H1 (cell line): ENCODE data around the gene FANCF. TPM values are rescaled to one million over a fixed set of nuclear protein-coding genes. Genes with fewer than 3 reads are reported as not detected.

ENCODE experiments used
- CTCF ChIA-PET: fragments of 300-600 bp; sonication (Branson Sonifier 250); formaldehyde crosslinking; loops from one replicate; lab custom pipeline; 2021; ENCODE audit not compliant: partially characterized antibody; lab: Charles Lee
- POLR2A ChIA-PET: fragments of 300-600 bp; sonication (Branson Sonifier 250); formaldehyde crosslinking; loops from one replicate; lab custom pipeline; 2021; ENCODE audit warnings: inconsistent platforms; ENCODE audit not compliant: partially characterized antibody; lab: Charles Lee
- DNase-seq, 2 experiments: peaks; one replicate each; pipeline versions ENCODE4 v3.0.0 to v3.0.0-alpha.2; 2010 to 2022; ENCODE audit warnings: low spot score in 2 of 2, low read depth in 1 of 2, mixed read lengths in 1 of 2
- FAIRE-seq: peaks from 2 replicates; lab custom pipeline; 2011; peaks lifted over from hg19 to GRCh38; lab: Jason Lieb, UNC
- H2AFZ ChIP-seq: 2 replicates; pipeline ENCODE4 v1.8.1; 2012; ENCODE audit warnings: low read length, inconsistent platforms
- H2AK5ac ChIP-seq: 2 replicates; pipeline ENCODE4 v1.6.1; 2013; ENCODE audit warnings: low read depth, low read length
- H2BK120ac ChIP-seq: replicated peaks from 2 replicates; pipeline ENCODE3; 2013; ENCODE audit warnings: low read depth, low read length, inconsistent platforms
- H2BK12ac ChIP-seq: 2 replicates; pipeline ENCODE4 v1.6.1; 2013; ENCODE audit warnings: low read depth, low read length
- H2BK15ac ChIP-seq: 2 replicates; pipeline ENCODE4 v1.6.1; 2013; ENCODE audit warnings: low read length
- H2BK20ac ChIP-seq: 2 replicates; pipeline ENCODE4 v1.6.1; 2013; ENCODE audit warnings: low read length
- H2BK5ac ChIP-seq: 2 replicates; pipeline ENCODE4 v1.6.1; 2013; ENCODE audit warnings: low read depth, low read length
- H3K14ac ChIP-seq: 2 replicates; pipeline ENCODE4 v1.6.1; 2013; ENCODE audit warnings: inconsistent platforms; ENCODE audit not compliant: insufficient read length
- H3K18ac ChIP-seq: 2 replicates; pipeline ENCODE4 v1.6.1; 2013; ENCODE audit warnings: low read length; ENCODE audit errors: extremely low read depth
- H3K23ac ChIP-seq: 2 replicates; pipeline ENCODE4 v1.6.1; 2013; ENCODE audit warnings: inconsistent platforms; ENCODE audit not compliant: insufficient read length
- H3K23me2 ChIP-seq: 2 replicates; pipeline ENCODE4 v1.6.1; 2013; ENCODE audit warnings: low read depth, low read length
- H3K27ac ChIP-seq: 2 replicates; pipeline ENCODE4 v1.6.1; 2011; ENCODE audit warnings: low read depth, low read length, inconsistent platforms
- H3K27me3 ChIP-seq, 4 experiments: replicated peaks in 1 of 4; 1 replicate in 1 of 4; 2 replicates in 3 of 4; pipeline versions ENCODE4 v1.6.1 to v1.8.1; 2011 to 2013; ENCODE audit warnings: low read length in 3 of 4, mild to moderate bottlenecking in 3 of 4, inconsistent platforms in 2 of 4, mixed read lengths in 2 of 4, moderate library complexity in 1 of 4; ENCODE audit not compliant: control insufficient read depth in 3 of 4, insufficient read depth in 3 of 4; ENCODE audit errors: extremely low read depth in 1 of 4
- H3K36me3 ChIP-seq, 4 experiments: 2 replicates each; pipeline versions ENCODE4 v1.6.1 to v1.8.1; 2011 to 2013; ENCODE audit warnings: mild to moderate bottlenecking in 4 of 4, low read length in 3 of 4, moderate library complexity in 2 of 4, control low read depth in 1 of 4, inconsistent platforms in 1 of 4; ENCODE audit not compliant: insufficient read depth in 4 of 4, control insufficient read depth in 2 of 4
- H3K4ac ChIP-seq: replicated peaks from 2 replicates; pipeline ENCODE3; 2013; ENCODE audit warnings: low read length, low read depth, mixed read lengths, inconsistent platforms; ENCODE audit not compliant: insufficient read length
- H3K4me1 ChIP-seq, 4 experiments: replicated peaks in 1 of 4; 1 replicate in 1 of 4; 2 replicates in 3 of 4; pipeline versions ENCODE4 v1.6.1 to v1.8.1; 2011 to 2013; ENCODE audit warnings: low read length in 3 of 4, inconsistent platforms in 2 of 4, mixed read lengths in 1 of 4; ENCODE audit not compliant: insufficient read depth in 4 of 4, control insufficient read depth in 3 of 4
- H3K4me2 ChIP-seq, 2 experiments: 2 replicates each; pipeline versions ENCODE4 v1.6.1 to v1.8.1; 2011 to 2013; ENCODE audit warnings: low read depth in 2 of 2, low read length in 2 of 2, control low read depth in 1 of 2, inconsistent platforms in 1 of 2, mild to moderate bottlenecking in 1 of 2; ENCODE audit not compliant: insufficient read depth in 1 of 2
- H3K4me3 ChIP-seq, 4 experiments: fragments of 200-600, 300-600 bp in 1 of 4; sonication (generic), shearing (Covaris generic), sonication (Bioruptor Twin) in 1 of 4; 2 replicates each; pipeline versions ENCODE4 v1.5.1 to v1.8.1; 2011 to 2016; ENCODE audit warnings: low read length in 4 of 4, low read depth in 3 of 4, control low read depth in 2 of 4, inconsistent platforms in 2 of 4, mild to moderate bottlenecking in 2 of 4, mixed read lengths in 1 of 4, moderate library complexity in 1 of 4; ENCODE audit not compliant: insufficient read depth in 2 of 4; ENCODE audit errors: extremely low read depth in 1 of 4
- H3K56ac ChIP-seq: replicated peaks from 2 replicates; pipeline ENCODE3; 2013; ENCODE audit warnings: low read depth, mild to moderate bottlenecking, mixed read lengths, low read length, inconsistent platforms; ENCODE audit not compliant: insufficient read length
- H3K79me1 ChIP-seq: 2 replicates; pipeline ENCODE4 v1.6.1; 2013; ENCODE audit warnings: low read depth, low read length, control low read depth
- H3K79me2 ChIP-seq, 2 experiments: 2 replicates each; pipeline versions ENCODE4 v1.6.1 to v1.8.1; 2012 to 2013; ENCODE audit warnings: low read length in 2 of 2, mild to moderate bottlenecking in 2 of 2, inconsistent platforms in 1 of 2; ENCODE audit not compliant: insufficient read depth in 2 of 2, control insufficient read depth in 1 of 2
- H3K9ac ChIP-seq, 4 experiments: replicated peaks in 1 of 4; 1 replicate in 1 of 4; 2 replicates in 3 of 4; pipeline versions ENCODE4 v1.6.1 to v1.8.1; 2011 to 2013; ENCODE audit warnings: low read depth in 3 of 4, low read length in 3 of 4, control low read depth in 2 of 4, mild to moderate bottlenecking in 2 of 4, moderate library complexity in 2 of 4, inconsistent platforms in 1 of 4; ENCODE audit errors: extremely low read depth in 1 of 4
- H3K9me3 ChIP-seq, 2 experiments: 2 replicates each; pipeline versions ENCODE4 v1.6.1 to v1.8.1; 2012 to 2013; ENCODE audit warnings: mild to moderate bottlenecking in 2 of 2, moderate library complexity in 2 of 2, control low read depth in 1 of 2, inconsistent platforms in 1 of 2, low read depth in 1 of 2, low read length in 1 of 2, mixed read lengths in 1 of 2; ENCODE audit not compliant: insufficient read depth in 2 of 2
- H4K20me1 ChIP-seq, 2 experiments: replicated peaks in 1 of 2; 2 replicates each; pipeline versions ENCODE3 to v1.8.1; 2011 to 2013; ENCODE audit warnings: inconsistent platforms in 2 of 2, low read length in 2 of 2, mild to moderate bottlenecking in 1 of 2; ENCODE audit not compliant: insufficient read depth in 2 of 2, control insufficient read depth in 1 of 2
- H4K5ac ChIP-seq: 2 replicates; pipeline ENCODE4 v1.6.1; 2013; ENCODE audit warnings: low read length, low read depth, mixed read lengths, inconsistent platforms; ENCODE audit not compliant: insufficient read length
- H4K8ac ChIP-seq: 2 replicates; pipeline ENCODE4 v1.8.0; 2013; ENCODE audit warnings: mild to moderate bottlenecking, moderate library complexity, low read length, inconsistent platforms; ENCODE audit not compliant: insufficient read depth; ENCODE audit errors: extremely low read depth
- H4K91ac ChIP-seq: replicated peaks from 2 replicates; pipeline ENCODE3; 2013; ENCODE audit warnings: low read length, mixed read lengths, inconsistent platforms; ENCODE audit not compliant: insufficient read length
- BCL11A ChIP-seq, 2 experiments: IDR thresholded peaks; one replicate each; pipeline ENCODE4 v1.6.1; 2011; ENCODE audit warnings: low read depth in 2 of 2, low read length in 2 of 2, mild to moderate bottlenecking in 2 of 2
- CREB1 ChIP-seq: IDR thresholded peaks from 2 replicates; pipeline ENCODE4 v1.6.1; 2012; ENCODE audit warnings: inconsistent platforms
- FOSL1 ChIP-seq: IDR thresholded peaks from 2 replicates; pipeline ENCODE4 v1.6.1; 2011; ENCODE audit warnings: mild to moderate bottlenecking, low read depth, low read length, moderate library complexity; ENCODE audit not compliant: insufficient read depth
- GABPA ChIP-seq: IDR thresholded peaks from 2 replicates; pipeline ENCODE4 v1.6.1; 2011; ENCODE audit warnings: mild to moderate bottlenecking, low read length, moderate library complexity, borderline replicate concordance; ENCODE audit not compliant: insufficient read depth
- HDAC2 ChIP-seq, 2 experiments: fragments of 300-600 bp in 1 of 2; sonication (generic) in 1 of 2; IDR thresholded peaks; 2 replicates each; pipeline ENCODE4 v1.6.1; 2011 to 2012; ENCODE audit warnings: low read depth in 2 of 2, low read length in 2 of 2, mild to moderate bottlenecking in 2 of 2, moderate library complexity in 2 of 2, borderline replicate concordance in 1 of 2, inconsistent platforms in 1 of 2
- KDM4A ChIP-seq: IDR thresholded peaks from one replicate; pipeline ENCODE4 v1.7.1; 2012; ENCODE audit warnings: low read depth, mild to moderate bottlenecking, moderate library complexity, low read length, inconsistent platforms; ENCODE audit not compliant: severe bottlenecking
- MAFK ChIP-seq: IDR thresholded peaks from 2 replicates; pipeline ENCODE4 v1.6.1; 2012; ENCODE audit warnings: low read depth, mild to moderate bottlenecking, improper control_type of control experiment, low read length
- NANOG ChIP-seq: IDR thresholded peaks from 2 replicates; pipeline ENCODE4 v1.6.1; 2011; ENCODE audit warnings: low read length, low read depth, mild to moderate bottlenecking, inconsistent platforms; ENCODE audit not compliant: insufficient read depth, poor library complexity, severe bottlenecking
- POLR2AphosphoS5 ChIP-seq: IDR thresholded peaks from 2 replicates; pipeline ENCODE4 v1.6.1; 2011; ENCODE audit warnings: low read depth, low read length
- POU5F1 ChIP-seq: IDR thresholded peaks from 2 replicates; pipeline ENCODE4 v1.6.1; 2011; ENCODE audit warnings: low read depth, mild to moderate bottlenecking, low read length, moderate library complexity
- SP1 ChIP-seq: IDR thresholded peaks from 2 replicates; pipeline ENCODE4 v1.6.1; 2011; ENCODE audit warnings: low read depth, low read length
- SRF ChIP-seq: IDR thresholded peaks from 2 replicates; pipeline ENCODE4 v1.6.1; 2011; ENCODE audit warnings: mild to moderate bottlenecking, low read depth, low read length, moderate library complexity
- TBP ChIP-seq: IDR thresholded peaks from 2 replicates; pipeline ENCODE4 v1.6.1; 2011; ENCODE audit warnings: low read depth, low read length, improper control_type of control experiment
- YY1 ChIP-seq: IDR thresholded peaks from 2 replicates; pipeline ENCODE4 v1.6.1; 2011; ENCODE audit warnings: low read depth, mild to moderate bottlenecking, low read length
- WGBS, 2 experiments: shearing (Covaris generic) in 1 of 2; methylation state at CpG; one replicate each; pipeline versions ENCODE4 v1.1.6 to v1.1.7; 2013 to 2015; ENCODE audit warnings: low lambda C conversion rate in 2 of 2, mixed read lengths in 2 of 2, inconsistent platforms in 1 of 2, low coverage in 1 of 2, missing lambda C conversion rate in 1 of 2; ENCODE audit not compliant: insufficient replicate concordance in 2 of 2, insufficient coverage in 1 of 2, insufficient read length in 1 of 2; ENCODE audit errors: extremely low coverage in 1 of 2, missing lambda C conversion rate in 1 of 2; 5-methylcytosine and 5-hydroxymethylcytosine counted together
- polyA plus RNA-seq, 7 experiments: library from polyadenylated mRNA; depleted of rRNA in 3 of 7; stranded (reverse) in 5 of 7; unstranded in 2 of 7; fragments of >200 nt in 5 of 7; fragments of 200-250 nt in 2 of 7; gene quantifications; 1 replicate in 5 of 7; 2 replicates in 1 of 7; 4 replicates in 1 of 7; pipeline versions ENCODE4 v1.2.1 to v1.2.3, GENCODE V29; 2011 to 2013; ENCODE audit warnings: missing spikeins in 2 of 7, mixed read lengths in 2 of 7
- total RNA-seq: library from RNA; stranded (reverse); fragmentation: NEBNext Ultra II Directional; extraction: Animal tissue kit (Norgen Biotek cat#: 25700); gene quantifications from 2 replicates; pipeline ENCODE4 v1.2.1, GENCODE V29; 2021
- TF ChIP-seq, protein P1 (sequence below): IDR thresholded peaks from 2 replicates; pipeline ENCODE4 v1.6.1; 2011; ENCODE audit warnings: low read depth, mild to moderate bottlenecking, low read length; ENCODE audit not compliant: insufficient read depth

FANCF gene
- total and polyA plus RNA-seq, 2 of the 8 experiments (the other 6 are each of a cell fraction or from before 2014, with no cell fraction given) = 10.0 to 29.4 TPM

DNA sequence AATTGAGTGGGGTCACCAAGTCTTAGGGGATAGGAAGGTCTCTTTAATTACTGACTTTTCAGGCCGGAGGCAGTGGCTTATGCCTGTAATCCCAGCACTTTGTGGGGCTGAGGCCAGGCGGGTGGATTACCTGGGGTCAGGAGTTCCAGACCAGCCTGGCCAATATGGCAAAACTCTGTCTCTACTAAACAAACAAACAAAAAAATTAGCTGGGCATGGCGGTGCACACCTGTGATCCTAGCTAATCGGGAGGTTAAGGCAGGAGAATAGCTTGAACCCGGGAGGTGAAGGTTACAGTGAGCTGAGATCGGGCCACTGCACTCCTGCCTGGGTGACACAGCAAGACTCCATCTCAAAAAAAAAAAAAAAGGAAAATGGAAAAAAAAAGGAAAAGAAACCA, 1.8 kb upstream of the FANCF start:
- Histone ChIP-seq H3K4me1 (peaks cover 0 to 4% (median 2%) of the 10 kb centered on the region in 4 experiments; a peak in 1 of 7 replicates), H3K23ac (no peak overlapping the region), H3K4me3 (no peak overlapping the region), H3K4me2 (no peak overlapping the region), H2BK12ac (no peak overlapping the region), H4K91ac (no peak overlapping the region), H3K4ac (no peak overlapping the region), H2BK120ac (no peak overlapping the region), H3K56ac (no peak overlapping the region), H3K36me3 (no peaks in the 10 kb centered on the region; a peak in 1 of 8 replicates), H4K8ac (no peak overlapping the region), H2AK5ac (no peak overlapping the region), H2BK5ac (no peak overlapping the region), H3K79me2 (peaks cover 0 to 19% of the 10 kb centered on the region in 2 experiments; a peak in 3 of 4 replicates), H3K9ac (no peak overlapping the region), H3K14ac (no peak overlapping the region), H3K23me2 (no peaks in the 10 kb centered on the region; the same call in 1 of the 2 replicates), H4K20me1 (no peaks in the 10 kb centered on the region), H3K18ac (no peak overlapping the region), H4K5ac (no peak overlapping the region), H3K27ac (no peak overlapping the region), H2BK20ac (no peak overlapping the region), H3K27me3 (no peaks in the 10 kb centered on the region), H2AFZ (no peak overlapping the region), H3K9me3 (no peaks in the 10 kb centered on the region), H3K79me1 (no peaks in the 10 kb centered on the region), H2BK15ac (no peak overlapping the region)
- no peak for DNase-seq
- POLR2A ChIA-PET = no interaction called here
- CTCF ChIA-PET = no interaction called here
- FAIRE-seq = no peak
- 96% methylated on average over 6 of the region's 6 CpGs; no CpG with 5 or more reads in 1 of the 2 experiments for WGBS, 2 experiments
- TF ChIP-seq NANOG = no peak
- TF ChIP-seq FOSL1 = no peak
- TF ChIP-seq SP1 = no peak
- no peak for TF ChIP-seq YY1
- TF ChIP-seq, protein P1, sequence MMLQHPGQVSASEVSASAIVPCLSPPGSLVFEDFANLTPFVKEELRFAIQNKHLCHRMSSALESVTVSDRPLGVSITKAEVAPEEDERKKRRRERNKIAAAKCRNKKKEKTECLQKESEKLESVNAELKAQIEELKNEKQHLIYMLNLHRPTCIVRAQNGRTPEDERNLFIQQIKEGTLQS = no peak
- no peak for TF ChIP-seq SRF
- TF ChIP-seq MAFK = no peak
- TF ChIP-seq CREB1 = no peak
- TF ChIP-seq BCL11A (IDR thresholded peaks at IDR 0.05; ENCODE audit: low read depth in 2 of 2, low read length in 2 of 2) = no peak
- TF ChIP-seq KDM4A = no peak
- TF ChIP-seq POLR2AphosphoS5 = no peak
- TF ChIP-seq HDAC2 (IDR thresholded peaks at IDR 0.05; ENCODE audit: borderline replicate concordance in 1 of 2, low read depth in 2 of 2, low read length in 2 of 2) = no peak
- TF ChIP-seq POU5F1 = no peak
- TF ChIP-seq GABPA = no peak
- TF ChIP-seq TBP = no peak
